SU-DHL-6 (cell line): ENCODE data around the gene HOXC11.

Experiments
- H2AFZ ChIP-seq: fragments of 200-600 bp; sonication (generic); 2 replicates; pipeline ENCODE4 v1.6.1; 2014; ENCODE audit warnings: low read depth, mild to moderate bottlenecking, moderate library complexity, mixed read lengths, antibody characterized with exemption, low read length; ENCODE audit not compliant: severe bottlenecking
- H3F3A ChIP-seq: fragments of 200-600 bp; shearing (Covaris generic); 2 replicates; pipeline ENCODE4 v1.6.0; 2016; ENCODE audit warnings: antibody characterized with exemption, mild to moderate bottlenecking; ENCODE audit not compliant: insufficient read depth
- H3K27ac ChIP-seq: fragments of 200-600 bp; sonication (generic); 2 replicates; pipeline ENCODE4 v1.5.1; 2016; ENCODE audit warnings: low read depth, mild to moderate bottlenecking, low read length, moderate library complexity, mixed read lengths
- H3K27me3 ChIP-seq: fragments of 200-600 bp; sonication (generic), shearing (Covaris generic); 2 replicates; pipeline ENCODE4 v1.6.0; 2014; ENCODE audit warnings: mild to moderate bottlenecking, low read length
- H3K36me3 ChIP-seq: fragments of 200-600 bp; sonication (generic); 2 replicates; pipeline ENCODE4 v1.6.1; 2014; ENCODE audit warnings: mild to moderate bottlenecking, low read length, mixed read lengths
- H3K4me2 ChIP-seq: fragments of 300-600, 200-600 bp; shearing (Covaris generic), sonication (generic); 2 replicates; pipeline ENCODE4 v1.6.0; 2014; ENCODE audit warnings: low read length, low read depth, mild to moderate bottlenecking; ENCODE audit not compliant: poor library complexity, severe bottlenecking
- H3K4me3 ChIP-seq: fragments of 200-600 bp; sonication (generic); 2 replicates; pipeline ENCODE4 v1.5.1; 2014; ENCODE audit warnings: antibody characterized with exemption, low read length, mild to moderate bottlenecking, mixed read lengths; ENCODE audit not compliant: insufficient read depth, poor library complexity, severe bottlenecking
- H3K79me2 ChIP-seq: fragments of 200-600 bp; sonication (generic); 2 replicates; pipeline ENCODE4 v1.6.1; 2014; ENCODE audit warnings: mild to moderate bottlenecking, low read length, moderate library complexity; ENCODE audit not compliant: insufficient read depth
- H3K9ac ChIP-seq: fragments of 200-600 bp; sonication (generic); 2 replicates; pipeline ENCODE4 v1.7.0; 2014; ENCODE audit warnings: mild to moderate bottlenecking, low read length
- H3K9me2 ChIP-seq: fragments of 200-600 bp; sonication (generic); replicated peaks from 2 replicates; pipeline ENCODE4 v1.6.1; 2014; ENCODE audit warnings: low read length; ENCODE audit not compliant: insufficient read depth
- H3K9me3 ChIP-seq: fragments of 200-600 bp; sonication (generic); 2 replicates; pipeline ENCODE4 v1.6.1; 2014; ENCODE audit warnings: low read length, mixed read lengths; ENCODE audit not compliant: insufficient read depth
- H4K20me1 ChIP-seq: fragments of 200-600 bp; sonication (generic); 2 replicates; pipeline ENCODE4 v1.6.1; 2014; ENCODE audit warnings: low read depth, mild to moderate bottlenecking, antibody characterized with exemption, low read length, moderate library complexity, mixed read lengths
- CTCF ChIP-seq: fragments of 200-600 bp; sonication (generic); IDR thresholded peaks from one replicate; pipeline ENCODE4 v1.5.1; 2017; ENCODE audit warnings: antibody characterized with exemption, mild to moderate bottlenecking, low read length, moderate library complexity; ENCODE audit not compliant: insufficient read depth, poor library complexity, severe bottlenecking
- EZH2phosphoT487 ChIP-seq: fragments of 200-600 bp; sonication (generic), shearing (Covaris generic); conservative IDR thresholded peaks from 2 replicates; pipeline ENCODE4 v1.6.1; 2018; ENCODE audit warnings: mild to moderate bottlenecking, antibody characterized with exemption, low read length, moderate library complexity, mixed read lengths

The HOXC11 gene

GRCh38 chr12:53941750-53942149 is 31.2 kb upstream of the HOXC11 start:
- Histone ChIP-seq H4K20me1 (no peaks in the 10 kb centered on the region), H3K36me3 (no peaks in the 10 kb centered on the region), H3K9me2 (no peaks in the 10 kb centered on the region), H3K9me3 (no peaks in the 10 kb centered on the region), H3K27me3 (no peaks in the 10 kb centered on the region), H3K9ac (no peak overlapping the region), H3K4me2 (no peak overlapping the region), H3K79me2 (no peaks in the 10 kb centered on the region), H3K27ac (no peak overlapping the region), H2AFZ (no peak overlapping the region), H3F3A (no peaks in the 10 kb centered on the region), H3K4me3 (no peak overlapping the region)
- no peak for TF ChIP-seq CTCF
- TF ChIP-seq EZH2phosphoT487: no peak

GRCh38 chr12:53942467-53942997 is 30.4 kb upstream of the HOXC11 start:
- Histone ChIP-seq H3K79me2 (no peaks in the 10 kb centered on the region), H3K4me3 (no peak overlapping the region), H3K9ac (no peak overlapping the region), H3K27me3 (no peaks in the 10 kb centered on the region), H3K4me2 (no peak overlapping the region), H3F3A (no peaks in the 10 kb centered on the region), H2AFZ (no peak overlapping the region), H3K9me3 (no peaks in the 10 kb centered on the region), H3K9me2 (no peaks in the 10 kb centered on the region), H3K36me3 (no peaks in the 10 kb centered on the region), H3K27ac (no peak overlapping the region), H4K20me1 (no peaks in the 10 kb centered on the region)
- TF ChIP-seq EZH2phosphoT487: no peak
- TF ChIP-seq CTCF: no peak

- no peak overlapping the region for H3K4me2 ChIP-seq
- H3K9me3 ChIP-seq: no peaks in the 10 kb centered on the region
- H3K27ac ChIP-seq: no peak overlapping the region
- no peak overlapping the region for H2AFZ ChIP-seq
- no peak overlapping the region for H3K4me3 ChIP-seq
- no peaks in the 10 kb centered on the region for H3F3A ChIP-seq
- no peak overlapping the region for H3K9ac ChIP-seq
- H3K36me3 ChIP-seq: no peaks in the 10 kb centered on the region
- no peaks in the 10 kb centered on the region for H3K27me3 ChIP-seq
- H3K9me2 ChIP-seq: no peaks in the 10 kb centered on the region
- no peaks in the 10 kb centered on the region for H4K20me1 ChIP-seq
- TF ChIP-seq CTCF (no peak), EZH2phosphoT487 (no peak)
- H3K79me2 ChIP-seq: no peaks in the 10 kb centered on the region
Measured at GRCh38 chr12:53944209-53944608, 28.7 kb upstream of the HOXC11 start.
